HCT116 (cell line): ENCODE results near the gene KIF1A. TPM values are rescaled to one million over a fixed set of nuclear protein-coding genes. Genes with fewer than 3 reads are reported as not detected.

Experiments used
- ATAC-seq: fragments of 200-7000 bp; cut with Tn5 transposase; 2 replicates; pipeline ENCODE4 v1.9.1; 2020; ENCODE audit warnings: mild to moderate bottlenecking, moderate library complexity
- BruUV-seq: library from RNA; stranded (reverse); fragments of 400-500 nt; replicated peaks from 2 replicates; lab custom pipeline; 2021; lab: Mats Ljungman, UMichigan
- CTCF ChIA-PET: fragments of 300-600 bp; sonication (Branson Sonifier 250); formaldehyde crosslinking; loops from one replicate; lab custom pipeline; 2021; ENCODE audit warnings: antibody characterized with exemption; lab: Charles Lee
- POLR2A ChIA-PET: fragments of 300-600, 350-600 bp; sonication (Branson Sonifier 250); formaldehyde crosslinking; loops from one replicate; lab custom pipeline; 2021; ENCODE audit warnings: antibody characterized with exemption; lab: Charles Lee
- RAD21 ChIA-PET, 2 experiments: fragments of 300-600 bp; sonication (Branson Sonifier 250); formaldehyde crosslinking; loops; one replicate each; lab custom pipeline; 2023; ENCODE audit warnings: low total read pairs in 2 of 2; ENCODE audit not compliant: uncharacterized antibody in 2 of 2, unreplicated experiment in 2 of 2, low non-redundant PET in 1 of 2; lab: Charles Lee
- DNase-seq: peaks from one replicate; pipeline ENCODE4 v3.0.0-alpha.2; 2010; ENCODE audit warnings: low read depth, low spot score
- H2AFZ ChIP-seq: fragments of 200-600 bp; shearing (Covaris generic), sonication (generic); 2 replicates; pipeline ENCODE4 v1.6.1; 2017; ENCODE audit warnings: low read depth, mixed run types, mixed read lengths, antibody characterized with exemption, low read length; ENCODE audit not compliant: poor library complexity, severe bottlenecking
- H3K27ac ChIP-seq: 2 replicates; pipeline ENCODE4 v1.5.1; 2012; ENCODE audit warnings: low read depth, low read length
- H3K27me3 ChIP-seq: fragments of 200-600 bp; sonication (generic); 2 replicates; pipeline ENCODE4 v1.6.1; 2016; ENCODE audit warnings: mixed run types, low read length, mixed read lengths; ENCODE audit not compliant: insufficient read depth
- H3K36me3 ChIP-seq, 2 experiments: fragments of 200-500 bp in 1 of 2; fragments of 200-600 bp in 1 of 2; sonication (Bioruptor generic) in 1 of 2; sonication (generic) in 1 of 2; 2 replicates each; pipeline versions ENCODE4 v1.5.1 to v1.6.1; 2014 to 2016; ENCODE audit warnings: low read length in 2 of 2, inconsistent platforms in 1 of 2, mixed read lengths in 1 of 2, mixed run types in 1 of 2; ENCODE audit not compliant: insufficient read depth in 2 of 2, control insufficient read depth in 1 of 2
- H3K4me1 ChIP-seq, 2 experiments: fragments of 200-600 bp in 1 of 2; sonication (generic) in 1 of 2; 2 replicates each; pipeline versions ENCODE4 v1.5.1 to v1.6.1; 2012 to 2017; ENCODE audit warnings: low read length in 2 of 2, inconsistent platforms in 1 of 2, mild to moderate bottlenecking in 1 of 2, mixed read lengths in 1 of 2, mixed run types in 1 of 2, moderate library complexity in 1 of 2; ENCODE audit not compliant: insufficient read depth in 2 of 2, control insufficient read depth in 1 of 2
- H3K4me2 ChIP-seq: fragments of 200-600 bp; sonication (generic); 2 replicates; pipeline ENCODE4 v1.6.1; 2017; ENCODE audit warnings: mixed run types, low read length, mixed read lengths
- H3K4me3 ChIP-seq, 2 experiments: fragments of 200-600 bp in 1 of 2; sonication (generic) in 1 of 2; replicated peaks in 1 of 2; 2 replicates each; pipeline ENCODE4 v1.5.1; 2011 to 2016; ENCODE audit warnings: low read length in 2 of 2, control low read depth in 1 of 2, low read depth in 1 of 2, mild to moderate bottlenecking in 1 of 2, mixed read lengths in 1 of 2, mixed run types in 1 of 2
- H3K79me2 ChIP-seq: fragments of 200-600 bp; sonication (generic); 2 replicates; pipeline ENCODE4 v1.6.1; 2017; ENCODE audit warnings: mild to moderate bottlenecking, mixed run types, low read length, moderate library complexity, mixed read lengths; ENCODE audit not compliant: insufficient read depth
- H3K9ac ChIP-seq: fragments of 200-600 bp; sonication (generic); 2 replicates; pipeline ENCODE4 v1.6.1; 2016; ENCODE audit warnings: low read length, mixed read lengths
- H3K9me2 ChIP-seq: fragments of 200-600 bp; sonication (generic), shearing (Covaris generic); 2 replicates; pipeline ENCODE4 v1.6.1; 2017; ENCODE audit warnings: mixed run types, mild to moderate bottlenecking, moderate library complexity; ENCODE audit not compliant: insufficient read depth
- H3K9me3 ChIP-seq, 2 experiments: fragments of 200-500 bp in 1 of 2; fragments of 200-600 bp in 1 of 2; sonication (Bioruptor generic) in 1 of 2; sonication (generic) in 1 of 2; 2 replicates each; pipeline ENCODE4 v1.6.1; 2014 to 2017; ENCODE audit warnings: low read length in 2 of 2, mixed read lengths in 2 of 2, inconsistent platforms in 1 of 2, low read depth in 1 of 2, mild to moderate bottlenecking in 1 of 2, mixed run types in 1 of 2, moderate library complexity in 1 of 2; ENCODE audit not compliant: control insufficient read depth in 1 of 2, insufficient read depth in 1 of 2
- H4K20me1 ChIP-seq: fragments of 200-600 bp; sonication (generic), shearing (Covaris generic); 2 replicates; pipeline ENCODE4 v1.6.1; 2017; ENCODE audit warnings: mixed run types, mild to moderate bottlenecking, moderate library complexity; ENCODE audit not compliant: insufficient read depth
- CBX3 ChIP-seq: IDR thresholded peaks from 2 replicates; pipeline ENCODE4 v1.6.1; 2012; ENCODE audit warnings: low read depth
- CEBPB ChIP-seq: IDR thresholded peaks from 2 replicates; pipeline ENCODE4 v1.6.1; 2012; ENCODE audit warnings: low read depth
- EGR1 ChIP-seq: IDR thresholded peaks from 2 replicates; pipeline ENCODE4 v1.6.1; 2012; ENCODE audit warnings: low read depth
- ELF1 ChIP-seq: IDR thresholded peaks from 2 replicates; pipeline ENCODE4 v1.6.1; 2012; ENCODE audit warnings: low read depth, borderline replicate concordance
- EZH2 ChIP-seq: fragments of 200-600 bp; sonication (generic); IDR thresholded peaks from 2 replicates; pipeline ENCODE4 v1.6.1; 2017; ENCODE audit warnings: antibody characterized with exemption, mixed run types
- EZH2phosphoT487 ChIP-seq: fragments of 200-600 bp; IDR thresholded peaks from 2 replicates; pipeline ENCODE4 v1.6.1; 2018; ENCODE audit warnings: antibody characterized with exemption, borderline replicate concordance
- FOSL1 ChIP-seq: IDR thresholded peaks from 2 replicates; pipeline ENCODE4 v1.6.1; 2012; ENCODE audit warnings: low read depth
- POLR2AphosphoS5 ChIP-seq: IDR thresholded peaks from 2 replicates; pipeline ENCODE4 v1.6.1; 2011; ENCODE audit warnings: mild to moderate bottlenecking, low read depth, low read length, moderate library complexity
- RAD21 ChIP-seq: IDR thresholded peaks from 2 replicates; pipeline ENCODE4 v1.6.1; 2012; ENCODE audit warnings: low read depth, mild to moderate bottlenecking
- SRF ChIP-seq: IDR thresholded peaks from 2 replicates; pipeline ENCODE4 v1.6.1; 2012; ENCODE audit warnings: low read depth
- TCF7L2 ChIP-seq: IDR thresholded peaks from 2 replicates; pipeline ENCODE4 v1.7.0; 2011; ENCODE audit warnings: borderline replicate concordance, inconsistent platforms; ENCODE audit not compliant: insufficient read depth, insufficient read length; ENCODE audit errors: extremely low read depth
- YY1 ChIP-seq: IDR thresholded peaks from 2 replicates; pipeline ENCODE4 v1.6.1; 2011; ENCODE audit warnings: low read length, low read depth, moderate library complexity, mild to moderate bottlenecking; ENCODE audit not compliant: insufficient replicate concordance; ENCODE audit errors: extremely low read depth
- ZNF274 ChIP-seq: fragments of 200-500 bp; sonication (Bioruptor generic); IDR thresholded peaks from 2 replicates; pipeline ENCODE4 v1.6.1; 2014; ENCODE audit warnings: mild to moderate bottlenecking, low read depth, low read length, inconsistent platforms
- intact Hi-C: fragments of 100-400 bp; cut with micrococcal nuclease; formaldehyde crosslinking; loops from 2 replicates; pipeline ENCODE4 v1.10.0; 2022
- total RNA-seq: library from RNA; stranded (reverse); gene quantifications from one replicate; pipeline ENCODE4 v1.2.1, GENCODE V29; 2021; ENCODE audit not compliant: unreplicated experiment
- TF ChIP-seq, protein P1 (sequence below): IDR thresholded peaks from 2 replicates; pipeline ENCODE4 v1.6.1; 2012

Gene KIF1A
- total RNA-seq, 1 experiment from 2014 or later, result 0.27 TPM

GRCh38 chr2:240789501-240790369, 30.3 kb downstream of the KIF1A start:
- Histone ChIP-seq H3K36me3 (no peaks in the 10 kb centered on the region), H3K4me3 (no peak overlapping the region), H4K20me1 (no peaks in the 10 kb centered on the region), H3K9me3 (no peaks in the 10 kb centered on the region), H3K4me1 (no peaks in the 10 kb centered on the region), H2AFZ (no peak overlapping the region), H3K27me3 (no peaks in the 10 kb centered on the region), H3K27ac (no peak overlapping the region), H3K9ac (no peak overlapping the region), H3K4me2 (no peak overlapping the region), H3K9me2 (no peaks in the 10 kb centered on the region), H3K79me2 (no peaks in the 10 kb centered on the region)
- ChIA-PET RAD21 (no interaction called here), CTCF (no interaction called here), POLR2A (no interaction called here)
- intact Hi-C loops, result no loop called here
- BruUV-seq, result no TSS peak
- no peak for DNase-seq
- TF ChIP-seq YY1 (no peak), RAD21 (no peak), EZH2 (no peak), ZNF274 (no peak), TCF7L2 (no peak), ELF1 (no peak), POLR2AphosphoS5 (no peak), CEBPB (no peak), EZH2phosphoT487 (no peak), EGR1 (no peak), SRF (no peak), CBX3 (no peak), FOSL1 (no peak)
- TF ChIP-seq, protein P1, sequence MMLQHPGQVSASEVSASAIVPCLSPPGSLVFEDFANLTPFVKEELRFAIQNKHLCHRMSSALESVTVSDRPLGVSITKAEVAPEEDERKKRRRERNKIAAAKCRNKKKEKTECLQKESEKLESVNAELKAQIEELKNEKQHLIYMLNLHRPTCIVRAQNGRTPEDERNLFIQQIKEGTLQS, result no peak
- ATAC-seq, result no peak
